Measurements from ENCODE around the gene KCND2. TPM values are rescaled to one million over a fixed set of nuclear protein-coding genes. Genes with fewer than 3 reads are reported as not detected.

Gene KCND2
- total RNA-seq, 4 donors from 2014 or later, result 0.89 to 2.1 (median 1.4) TPM

DNA sequence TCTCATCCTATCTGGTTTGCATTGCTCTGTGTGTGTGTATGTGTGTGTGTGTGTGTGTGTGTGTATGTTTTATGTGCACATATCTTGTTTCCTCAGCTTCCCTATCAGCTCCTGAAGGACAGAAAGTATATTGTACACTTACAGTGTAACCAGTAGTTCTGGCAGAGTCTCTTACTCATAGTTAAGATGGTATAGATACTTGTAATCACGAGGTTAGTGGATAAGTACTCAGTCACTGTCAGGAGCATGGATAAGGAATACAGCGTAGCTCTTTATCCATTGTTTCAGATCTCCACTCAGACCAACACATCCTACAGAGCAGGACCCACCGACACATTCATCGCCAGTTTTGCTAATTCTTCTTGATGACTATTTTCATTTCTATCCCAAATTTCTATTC, 309.9 kb downstream of the KCND2 start:
- H3K9me3 ChIP-seq, result no peaks in the 10 kb centered on the region

DNA sequence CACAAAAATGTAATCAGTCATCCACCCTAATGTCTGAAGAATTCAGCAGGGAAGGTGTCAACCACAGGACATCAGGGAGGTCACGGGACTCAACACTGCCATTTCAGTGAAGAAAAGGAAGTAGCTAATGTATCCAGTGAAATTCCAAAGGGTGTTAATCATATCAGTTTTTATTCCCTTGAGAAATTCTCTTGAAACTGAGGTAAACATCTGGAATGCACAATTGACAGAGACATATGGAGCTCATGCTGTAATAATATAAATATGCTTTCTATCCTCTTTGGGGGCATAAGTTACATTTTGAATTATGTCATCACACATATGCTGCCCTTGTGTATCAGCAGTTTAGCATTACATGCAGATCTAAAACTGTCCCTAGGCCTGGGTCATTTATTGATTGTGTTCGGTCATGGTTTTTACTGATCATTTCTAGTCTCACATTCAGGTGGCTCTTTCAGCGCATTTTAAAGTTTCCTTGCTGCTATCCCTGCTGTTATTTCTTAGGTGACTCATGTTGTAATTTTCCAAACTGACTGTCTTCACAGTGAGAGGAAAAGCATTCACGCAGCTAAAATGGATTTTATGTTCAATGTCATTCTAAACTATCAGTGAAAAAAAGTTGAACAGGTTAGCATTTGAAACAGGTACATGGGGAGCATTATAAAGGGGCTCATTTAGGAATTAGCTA, 311.1 kb downstream of the KCND2 start:
- 84 to 89% methylated on average over 4 of the region's 4 CpGs for WGBS, 2 donors
- H3K36me3 ChIP-seq, result no peaks in the 10 kb centered on the region

More for the DNA sequence above, 309.9 kb downstream of the KCND2 start:
- Histone ChIP-seq H3K36me3 (no peaks in the 10 kb centered on the region), H3K4me3 (replicated peaks in 1 of 3) (no peak overlapping the region), H3K27me3 (no peaks in the 10 kb centered on the region), H3K27ac (no peak overlapping the region), H3K4me1 (no peaks in the 10 kb centered on the region)
- no peak for DNase-seq
- intact Hi-C loops (cut with DNase I), result no loop called here
- TF ChIP-seq POLR2A (IDR thresholded peaks at IDR 0.05), result no peak
- TF ChIP-seq, protein P1, sequence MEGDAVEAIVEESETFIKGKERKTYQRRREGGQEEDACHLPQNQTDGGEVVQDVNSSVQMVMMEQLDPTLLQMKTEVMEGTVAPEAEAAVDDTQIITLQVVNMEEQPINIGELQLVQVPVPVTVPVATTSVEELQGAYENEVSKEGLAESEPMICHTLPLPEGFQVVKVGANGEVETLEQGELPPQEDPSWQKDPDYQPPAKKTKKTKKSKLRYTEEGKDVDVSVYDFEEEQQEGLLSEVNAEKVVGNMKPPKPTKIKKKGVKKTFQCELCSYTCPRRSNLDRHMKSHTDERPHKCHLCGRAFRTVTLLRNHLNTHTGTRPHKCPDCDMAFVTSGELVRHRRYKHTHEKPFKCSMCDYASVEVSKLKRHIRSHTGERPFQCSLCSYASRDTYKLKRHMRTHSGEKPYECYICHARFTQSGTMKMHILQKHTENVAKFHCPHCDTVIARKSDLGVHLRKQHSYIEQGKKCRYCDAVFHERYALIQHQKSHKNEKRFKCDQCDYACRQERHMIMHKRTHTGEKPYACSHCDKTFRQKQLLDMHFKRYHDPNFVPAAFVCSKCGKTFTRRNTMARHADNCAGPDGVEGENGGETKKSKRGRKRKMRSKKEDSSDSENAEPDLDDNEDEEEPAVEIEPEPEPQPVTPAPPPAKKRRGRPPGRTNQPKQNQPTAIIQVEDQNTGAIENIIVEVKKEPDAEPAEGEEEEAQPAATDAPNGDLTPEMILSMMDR (IDR thresholded peaks at IDR 0.05), result no peak
- 87 to 88% methylated on average over 4 of the region's 4 CpGs for WGBS, 2 donors

DNA sequence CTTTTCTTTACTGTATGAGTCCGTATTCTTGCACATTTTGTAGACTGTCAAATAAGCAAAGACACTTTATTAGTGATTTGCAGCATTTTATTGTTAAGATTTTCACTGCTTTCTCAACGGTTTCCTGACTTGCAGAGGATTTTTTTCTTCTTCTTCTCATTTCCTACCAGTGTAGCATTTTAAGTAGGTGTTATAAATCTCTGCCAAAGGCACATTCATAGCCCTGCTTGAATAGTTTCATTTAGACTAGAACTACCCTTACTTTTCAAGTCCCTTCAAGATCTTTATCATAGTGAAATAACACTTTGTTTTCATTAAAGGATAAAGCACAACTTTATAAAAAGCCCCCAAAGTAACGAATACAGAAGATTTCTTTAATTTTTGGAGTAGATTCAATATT, 313.6 kb downstream of the KCND2 start:
- no peaks in the 10 kb centered on the region for H3K4me1 ChIP-seq
- no peak overlapping the region for H3K4me3 ChIP-seq (replicated peaks in 1 of 3)
- no peak for TF ChIP-seq POLR2A (IDR thresholded peaks at IDR 0.05)
- TF ChIP-seq, protein P1 (IDR thresholded peaks at IDR 0.05), result no peak
- intact Hi-C loops (cut with DNase I), result no loop called here
- WGBS, 2 donors, result 40 to 43% methylated on average over 3 of the region's 3 CpGs
- no peaks in the 10 kb centered on the region for H3K9me3 ChIP-seq
- no peak for DNase-seq
- no peaks in the 10 kb centered on the region for H3K36me3 ChIP-seq
- no peaks in the 10 kb centered on the region for H3K27me3 ChIP-seq
- H3K27ac ChIP-seq, result no peak overlapping the region

More for the DNA sequence above, 311.1 kb downstream of the KCND2 start:
- intact Hi-C loops (cut with DNase I), result no loop called here
- Histone ChIP-seq H3K4me1 (no peaks in the 10 kb centered on the region), H3K27me3 (no peaks in the 10 kb centered on the region), H3K4me3 (replicated peaks in 1 of 3) (no peak overlapping the region), H3K9me3 (no peaks in the 10 kb centered on the region), H3K27ac (no peak overlapping the region)
- TF ChIP-seq, protein P1 (IDR thresholded peaks at IDR 0.05), result no peak
- no peak for TF ChIP-seq POLR2A (IDR thresholded peaks at IDR 0.05)
- DNase-seq, result no peak

DNA sequence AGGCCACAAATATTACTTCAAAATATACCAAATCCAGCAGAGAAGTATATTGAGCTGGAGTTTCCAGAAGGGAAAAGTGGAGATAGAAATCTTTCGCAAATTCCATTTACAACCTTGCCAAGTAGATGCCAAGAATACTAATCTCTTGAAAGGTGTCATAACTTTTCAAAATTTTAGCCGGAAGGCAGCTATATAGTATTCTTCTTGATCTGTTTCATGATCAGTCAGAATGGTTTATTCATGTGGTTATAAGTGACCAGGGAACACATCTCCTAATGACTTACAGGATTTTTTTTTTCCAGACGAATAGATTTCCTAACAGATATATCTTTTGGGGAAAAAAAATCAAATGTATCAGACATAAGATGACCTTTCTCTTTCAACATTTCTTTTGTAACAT, 314.3 kb downstream of the KCND2 start:
- H3K27ac ChIP-seq, result no peak overlapping the region
- 88 to 91% methylated on average over 3 of the region's 3 CpGs for WGBS, 2 donors
- H3K36me3 ChIP-seq, result no peaks in the 10 kb centered on the region
- DNase-seq, result no peak
- no peaks in the 10 kb centered on the region for H3K27me3 ChIP-seq
- intact Hi-C loops (cut with DNase I), result no loop called here
- no peak for TF ChIP-seq POLR2A (IDR thresholded peaks at IDR 0.05)
- TF ChIP-seq, protein P1 (IDR thresholded peaks at IDR 0.05), result no peak
- H3K4me1 ChIP-seq, result no peaks in the 10 kb centered on the region
- H3K4me3 ChIP-seq (replicated peaks in 1 of 3), result no peak overlapping the region
- no peaks in the 10 kb centered on the region for H3K9me3 ChIP-seq

DNA sequence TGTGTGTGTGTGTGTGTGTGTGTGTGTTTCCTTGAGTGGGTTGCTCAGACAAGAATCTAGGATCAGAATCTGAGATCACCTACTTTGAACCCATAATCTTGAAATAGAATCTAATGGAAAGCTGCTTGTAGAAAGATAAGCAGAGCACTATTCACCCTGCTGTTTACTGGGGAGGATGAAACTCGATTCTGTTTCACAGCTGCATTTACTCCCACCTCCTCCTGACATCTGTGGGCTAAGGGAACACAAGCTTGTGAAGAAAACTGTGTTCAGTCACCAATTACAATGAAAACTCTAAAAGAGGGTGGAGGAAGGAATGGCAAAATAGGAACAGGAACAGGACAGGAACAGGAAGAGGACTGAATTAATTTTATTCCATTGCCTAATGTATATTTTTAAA, 315.4 kb downstream of the KCND2 start:
- H3K36me3 ChIP-seq, result no peaks in the 10 kb centered on the region
- H3K4me3 ChIP-seq (replicated peaks in 1 of 3), result no peak overlapping the region
- no peaks in the 10 kb centered on the region for H3K9me3 ChIP-seq
- no peaks in the 10 kb centered on the region for H3K27me3 ChIP-seq
- TF ChIP-seq, protein P1 (IDR thresholded peaks at IDR 0.05), result no peak
- no peak for TF ChIP-seq POLR2A (IDR thresholded peaks at IDR 0.05)
- WGBS, 2 donors, result 24 to 33% methylated on average over 1 of the region's 1 CpG
- DNase-seq, result no peak
- intact Hi-C loops (cut with DNase I), result no loop called here
- H3K27ac ChIP-seq, result no peak overlapping the region
- H3K4me1 ChIP-seq, result no peaks in the 10 kb centered on the region

Data from thyroid gland (tissue), 4 donors.